HG03342 (cell line): Measurements from ENCODE around the gene UBE2J2.

Experiments
- ATAC-seq: cut with Tn5 transposase; IDR thresholded peaks from one replicate; pipeline ENCODE4 v1.9.1; 2021; ENCODE audit warnings: mild to moderate bottlenecking, moderate library complexity; ENCODE audit not compliant: unreplicated experiment

Gene UBE2J2

GRCh38 chr1:1230656-1231399 lies 42.8 kb downstream of the UBE2J2 start:
- no peak for ATAC-seq

GRCh38 chr1:1229770-1230169 lies 43.9 kb downstream of the UBE2J2 start:
- no peak for ATAC-seq

GRCh38 chr1:1228596-1229321 lies 44.9 kb downstream of the UBE2J2 start:
- no peak for ATAC-seq

DNA sequence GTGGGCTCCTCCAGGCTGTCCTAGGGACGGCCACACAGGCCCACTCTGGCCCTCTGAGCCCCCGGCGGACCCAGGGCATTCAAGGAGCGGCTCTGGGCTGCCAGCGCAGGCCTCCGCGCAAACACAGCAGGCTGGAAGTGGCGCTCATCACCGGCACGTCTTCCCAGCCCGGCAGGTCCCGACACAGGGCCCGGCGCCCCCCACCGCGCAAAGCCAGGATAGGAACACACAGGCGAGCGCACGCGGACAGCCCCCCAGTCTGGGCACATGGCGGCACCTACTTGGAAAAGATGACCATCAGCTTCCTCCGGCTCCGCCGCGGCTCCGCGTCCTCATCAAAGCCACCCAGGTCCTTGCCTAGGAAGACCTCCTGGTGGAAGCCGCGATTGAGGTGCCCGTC lies 45.5 kb downstream of the UBE2J2 start:
- no peak for ATAC-seq

GRCh38 chr1:1227386-1227785 lies 46.3 kb downstream of the UBE2J2 start:
- ATAC-seq = no peak

GRCh38 chr1:1226566-1227362 lies 46.9 kb downstream of the UBE2J2 start:
- ATAC-seq = no peak

- no peak for ATAC-seq
Observed at GRCh38 chr1:1225913-1226312, 47.7 kb downstream of the UBE2J2 start.

GRCh38 chr1:1225238-1225845 lies 48.3 kb downstream of the UBE2J2 start:
- ATAC-seq = no peak

- ATAC-seq = no peak
Observed at GRCh38 chr1:1223891-1224290, 49.8 kb downstream of the UBE2J2 start.

GRCh38 chr1:1223321-1223720 lies 50.3 kb downstream of the UBE2J2 start:
- no peak for ATAC-seq

DNA sequence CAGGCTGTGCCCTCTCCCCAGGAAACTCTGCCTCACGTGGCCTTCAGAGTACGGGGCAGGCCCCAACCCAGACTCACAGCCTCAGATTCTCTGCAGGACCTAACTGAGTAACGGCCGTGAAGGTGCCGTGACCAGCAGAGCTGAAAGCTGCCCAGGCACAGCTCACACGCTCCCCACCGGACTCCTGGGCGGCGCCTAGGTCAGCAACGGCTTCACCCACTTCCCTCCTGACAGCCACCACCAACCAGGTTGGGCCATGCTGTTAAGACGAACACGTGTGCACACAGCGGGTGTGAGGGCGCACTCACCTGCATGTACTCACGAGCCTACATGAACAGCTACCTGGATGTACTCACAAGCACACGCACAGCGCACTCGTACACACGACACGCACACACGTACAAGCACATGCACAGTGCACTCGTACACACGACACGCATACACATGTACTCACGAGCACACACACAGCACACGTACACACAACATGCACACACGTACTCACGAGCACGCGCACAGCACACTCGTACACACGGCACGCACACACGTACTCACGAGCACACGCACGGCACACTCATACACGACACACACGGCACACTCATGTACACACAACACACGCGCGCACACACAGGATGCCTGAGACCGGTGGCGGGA lies 51.0 kb downstream of the UBE2J2 start:
- no peak for ATAC-seq

- ATAC-seq = no peak
Observed at GRCh38 chr1:1221887-1222574, 51.6 kb downstream of the UBE2J2 start.

DNA sequence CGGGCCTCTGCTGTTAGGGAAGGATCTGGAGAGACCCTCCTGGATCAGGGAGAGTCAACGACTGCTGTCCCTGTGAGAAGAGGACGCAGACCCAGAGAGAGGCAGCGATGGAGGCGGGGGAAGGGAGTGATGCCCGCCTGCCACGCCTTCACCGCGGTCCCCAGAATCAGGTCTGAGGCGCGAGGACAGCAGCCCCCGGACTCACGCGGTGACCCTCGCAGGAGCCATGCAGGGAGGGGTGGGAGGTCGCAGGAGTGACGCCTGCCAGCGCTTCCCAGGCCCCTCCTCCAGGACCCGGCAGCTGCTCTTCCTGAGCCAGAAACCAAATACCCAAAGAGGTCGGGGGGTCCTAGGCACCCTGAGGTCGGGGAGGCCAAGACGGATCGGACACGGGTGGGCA lies 53.5 kb downstream of the UBE2J2 start:
- no peak for ATAC-seq

GRCh38 chr1:1219341-1219740 lies 54.3 kb downstream of the UBE2J2 start:
- ATAC-seq = no peak

DNA sequence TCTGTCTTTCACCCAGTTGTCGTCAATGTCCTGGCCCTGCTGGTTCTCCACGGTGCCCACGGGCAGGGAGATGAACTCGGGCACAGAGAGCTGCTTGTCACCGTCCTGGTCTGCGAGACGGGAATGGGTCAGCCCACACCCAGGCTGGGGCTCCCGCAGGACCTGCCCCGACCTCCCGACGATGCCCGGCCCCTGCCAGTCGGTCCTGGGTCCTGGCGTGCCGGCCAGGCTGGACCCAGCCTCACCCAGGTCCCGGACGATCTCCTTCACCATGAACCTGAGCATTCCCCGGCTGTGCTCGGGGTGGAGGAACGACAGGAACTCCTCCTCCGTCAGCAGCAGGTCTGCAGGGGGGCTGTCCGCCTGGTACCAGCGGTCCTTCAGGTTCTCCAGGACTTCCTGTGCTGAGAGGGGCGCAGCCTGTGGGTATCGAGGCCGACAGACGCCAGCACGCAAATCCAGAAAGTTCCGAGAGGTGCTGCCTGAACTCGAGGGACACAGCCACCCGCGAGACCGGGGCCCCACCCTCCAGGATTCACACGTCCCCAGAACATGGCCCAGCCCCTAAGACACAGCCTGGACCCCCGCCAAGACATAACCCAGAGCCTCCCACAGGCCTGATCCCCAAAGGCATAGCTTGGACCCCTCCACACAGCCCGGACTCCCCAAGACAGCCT lies 55.0 kb downstream of the UBE2J2 start:
- no peak for ATAC-seq

DNA sequence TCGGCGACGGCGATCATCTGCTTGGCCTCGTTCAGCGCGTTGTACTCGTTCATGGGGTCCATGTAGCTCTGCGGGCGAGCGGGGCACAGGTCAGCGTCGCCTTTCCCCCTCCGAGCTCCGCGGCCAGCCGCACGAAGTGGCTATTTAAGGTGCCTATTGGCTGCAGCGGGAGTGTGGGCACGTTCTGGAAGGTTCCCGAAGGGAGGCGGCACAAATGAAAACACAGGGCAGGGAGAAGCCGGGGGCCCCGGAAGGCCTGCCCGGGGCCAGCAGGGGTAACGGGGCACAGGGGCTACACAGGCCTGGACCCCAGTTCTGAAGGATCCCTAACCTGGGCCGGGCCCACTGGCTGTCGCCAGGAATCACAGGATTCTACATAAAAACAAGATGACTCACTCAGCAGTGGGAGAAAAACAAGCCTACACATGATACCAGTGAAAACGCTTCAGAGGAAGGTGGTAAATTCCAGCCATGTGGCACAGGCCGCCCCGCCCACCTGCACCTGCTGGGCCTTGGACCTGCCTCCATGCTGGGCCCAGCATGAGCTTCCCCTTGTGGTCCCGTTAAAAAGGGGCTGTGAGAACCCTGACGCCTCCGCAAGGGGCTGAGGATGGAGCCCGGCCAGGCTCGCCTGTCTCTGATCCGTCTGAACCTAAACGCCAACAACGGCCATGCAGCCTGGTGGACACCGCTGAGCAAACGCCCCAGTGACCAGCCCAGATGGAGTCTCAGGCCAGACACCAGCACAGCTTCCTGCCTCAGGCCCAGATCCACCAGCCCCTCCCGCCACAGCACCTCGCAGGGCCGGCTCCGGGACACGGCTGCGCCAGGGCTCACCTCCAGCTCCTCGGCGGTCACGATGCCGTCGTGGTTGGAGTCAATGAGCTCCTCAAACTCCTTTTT lies 55.8 kb downstream of the UBE2J2 start:
- no peak for ATAC-seq

DNA sequence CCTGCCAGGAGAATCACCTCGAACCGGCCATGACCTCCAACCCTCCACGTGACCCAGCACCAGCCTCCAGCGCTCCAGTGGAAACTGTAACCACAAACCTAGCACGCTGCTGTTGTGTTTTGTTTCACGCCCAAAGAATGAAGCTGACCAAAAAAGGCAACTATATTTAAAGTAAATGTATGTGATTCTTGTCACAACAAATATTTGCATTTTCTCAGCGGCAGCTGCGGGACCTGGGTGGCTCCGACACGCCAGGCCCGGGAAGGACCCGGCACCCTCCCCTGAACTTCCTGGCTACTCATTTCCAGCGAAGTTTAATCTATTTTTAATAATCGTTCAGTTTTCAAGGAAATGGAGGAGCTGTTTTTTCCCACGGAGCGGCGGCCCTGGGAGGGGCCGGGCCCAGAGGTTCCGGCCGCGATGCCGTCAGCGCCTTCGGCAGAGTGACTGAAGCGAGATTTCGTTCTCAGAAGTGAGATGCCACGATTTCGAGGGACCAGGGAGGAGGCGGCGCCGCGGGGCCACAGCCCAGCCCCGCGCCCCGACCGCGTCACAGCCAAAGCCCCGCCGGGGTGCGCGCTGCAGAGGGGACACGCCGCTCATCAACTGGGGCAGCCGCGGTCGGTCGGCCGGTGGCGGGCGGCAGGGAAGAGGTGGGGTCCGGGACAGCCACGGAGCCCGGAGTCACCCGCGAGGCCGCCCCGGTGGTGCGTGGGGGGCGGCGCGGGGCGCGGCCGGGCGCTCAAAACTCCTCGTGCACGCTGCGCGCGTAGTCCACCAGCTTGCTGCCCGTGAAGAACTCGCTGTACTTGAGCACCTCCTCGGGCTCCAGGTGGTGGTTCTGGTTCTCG lies 56.7 kb downstream of the UBE2J2 start:
- no peak for ATAC-seq
